C4-2B (cell line): Measurements from ENCODE around the gene ATP2A3.

Experiments used
- CTCF ChIP-seq: fragments of 450-650 bp; conservative IDR thresholded peaks from 2 replicates; pipeline ENCODE4 v1.5.1; 2017; ENCODE audit warnings: mild to moderate bottlenecking
- ZFX ChIP-seq: fragments of 450-650 bp; IDR thresholded peaks from 2 replicates; pipeline ENCODE4 v1.6.1; 2017

GRCh38 chr17:3875317-3875716, 88.9 kb downstream of the ATP2A3 start:
- TF ChIP-seq CTCF, result no peak
- no peak for TF ChIP-seq ZFX
